Activated CD4-positive, alpha-beta T cell treated with anti-CD3 and anti-CD28 coated beads, Interleukin-2, amount 50 U/mL, for 24 hours (primary cell): ENCODE data around the gene GNG4.
"Not testable (repeated sequence)": the region's sequence is repeated elsewhere in the genome, so short reads cannot be mapped to it uniquely, and the experiment has no call there.

Source experiments
- DNase-seq, 2 donors: peaks; one replicate each; pipeline ENCODE4 v3.0.0-alpha.2; 2020; ENCODE audit warnings: low read depth in 1 of 2, low spot score in 1 of 2

The GNG4 gene

GRCh38 chr1:235586992-235587391 is 62.6 kb downstream of the GNG4 start:
- DNase-seq = no peak

DNA sequence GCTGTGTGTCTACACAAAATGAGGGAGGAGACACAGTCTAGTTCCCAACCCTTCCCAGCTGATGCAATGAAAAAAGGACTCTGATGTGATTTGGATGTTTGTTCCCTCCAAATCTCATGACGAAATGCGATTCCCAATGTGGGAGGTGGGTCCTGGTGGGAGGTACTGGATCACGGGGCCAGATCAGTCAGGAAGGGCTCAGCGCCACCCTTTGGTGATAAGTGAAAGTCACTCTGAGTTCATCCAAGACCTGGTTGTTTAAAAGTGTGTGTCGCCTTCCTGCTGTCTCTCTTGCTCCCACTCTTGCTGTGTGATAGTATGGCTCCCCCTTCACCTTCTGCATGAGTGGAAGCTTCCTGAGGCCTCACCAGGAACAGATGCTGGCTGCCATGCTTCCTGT is 63.2 kb downstream of the GNG4 start:
- no peak for DNase-seq

- DNase-seq = no peak
Measured at GRCh38 chr1:235584973-235585372, 64.6 kb downstream of the GNG4 start.

GRCh38 chr1:235583511-235584001 is 66.0 kb downstream of the GNG4 start:
- no peak for DNase-seq

DNA sequence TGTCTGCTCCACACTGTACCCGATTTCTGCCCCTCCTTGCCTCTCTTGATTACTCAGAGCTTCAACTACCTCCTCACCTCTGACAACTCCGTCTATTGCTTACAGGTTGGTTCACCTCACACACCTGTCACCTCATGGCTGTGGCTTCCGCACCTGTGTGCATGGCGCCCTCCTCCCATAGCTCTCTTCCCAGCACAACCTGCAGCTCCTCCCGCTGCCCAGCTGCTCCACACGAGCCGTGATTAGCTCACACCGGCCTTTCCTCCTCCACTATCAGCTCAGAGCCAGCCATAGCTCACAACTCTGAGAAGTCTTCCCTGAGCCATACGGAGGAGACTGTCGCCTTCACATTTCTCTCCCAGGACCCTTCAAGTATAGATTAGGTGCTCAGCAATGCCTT is 67.5 kb downstream of the GNG4 start:
- DNase-seq = no peak

GRCh38 chr1:235579891-235580290 is 69.7 kb downstream of the GNG4 start:
- no peak for DNase-seq

DNA sequence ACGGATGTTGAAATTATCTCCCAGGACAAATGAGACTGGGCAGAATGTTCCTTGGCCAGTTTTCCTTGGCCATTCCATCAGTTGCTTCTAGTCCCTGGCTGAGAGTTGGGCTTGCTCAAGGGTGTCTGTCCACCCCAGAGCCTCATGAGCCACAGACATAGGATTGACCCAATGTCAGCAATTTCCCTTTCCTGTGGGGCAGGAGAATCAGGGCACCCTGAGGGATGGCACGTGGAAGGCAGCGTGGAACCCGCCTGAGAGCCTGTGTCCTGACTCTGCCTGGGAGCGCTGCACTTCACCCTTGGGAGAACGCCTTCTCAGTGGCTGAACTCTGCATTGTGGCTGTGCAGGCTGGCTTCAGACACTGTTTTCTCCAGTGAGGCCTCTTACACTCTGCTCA is 74.0 kb downstream of the GNG4 start:
- DNase-seq = no peak

DNA sequence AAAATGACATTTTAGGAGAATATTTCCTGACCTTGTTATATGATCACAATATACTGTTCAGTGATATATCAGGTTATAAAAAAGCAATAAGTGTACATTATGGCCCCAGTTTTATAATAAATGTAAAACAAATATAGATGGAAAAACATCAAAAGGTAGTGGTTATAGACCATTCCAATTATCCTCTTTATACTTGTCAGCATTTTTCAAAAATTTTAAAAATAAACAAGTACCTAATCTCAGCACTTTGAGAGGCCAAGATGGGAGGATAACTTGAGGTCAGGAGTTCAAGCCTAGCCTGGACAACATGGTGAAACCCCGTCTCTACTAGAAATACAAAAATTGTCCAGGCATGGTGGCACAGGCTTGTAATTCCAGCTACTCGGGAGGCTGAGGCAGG is 75.7 kb downstream of the GNG4 start:
- no peak for DNase-seq

DNA sequence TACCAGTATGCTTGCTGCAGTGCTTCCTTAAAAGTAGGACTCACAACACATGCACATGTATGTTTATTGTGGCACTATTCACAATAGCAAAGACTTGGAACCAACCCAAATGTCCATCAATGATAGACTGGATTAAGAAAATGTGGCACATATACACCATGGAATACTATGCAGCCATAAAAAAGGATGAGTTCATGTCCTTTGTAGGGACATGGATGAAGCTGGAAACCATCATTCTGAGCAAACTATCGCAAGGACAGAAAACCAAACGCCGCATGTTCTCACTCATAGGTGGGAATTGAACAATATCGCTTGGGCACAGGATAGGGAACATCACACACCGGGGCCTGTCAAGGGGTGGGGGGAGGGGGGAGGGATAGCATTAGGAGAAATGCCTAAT is 76.6 kb downstream of the GNG4 start:
- DNase-seq = not testable (repeated sequence)

DNA sequence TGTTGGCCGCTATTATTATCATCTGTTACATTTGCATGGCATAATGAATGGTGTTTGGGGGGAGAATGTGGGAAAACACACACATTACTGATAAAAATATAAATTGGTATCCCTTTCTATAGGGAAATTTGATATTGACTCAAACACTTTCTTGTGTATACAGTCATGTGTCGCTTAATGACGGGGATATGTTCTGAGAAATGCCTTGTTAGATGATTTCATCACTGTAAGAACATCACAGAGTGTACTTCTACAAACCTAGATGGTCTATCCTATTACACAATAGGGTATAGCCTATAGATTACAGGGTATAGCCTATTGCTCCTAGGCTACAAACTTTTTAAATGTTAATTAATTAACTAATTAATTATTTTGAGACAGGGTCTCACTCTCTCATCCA is 78.1 kb downstream of the GNG4 start:
- no peak for DNase-seq

GRCh38 chr1:235567812-235568503 is 81.6 kb downstream of the GNG4 start:
- no peak for DNase-seq

DNA sequence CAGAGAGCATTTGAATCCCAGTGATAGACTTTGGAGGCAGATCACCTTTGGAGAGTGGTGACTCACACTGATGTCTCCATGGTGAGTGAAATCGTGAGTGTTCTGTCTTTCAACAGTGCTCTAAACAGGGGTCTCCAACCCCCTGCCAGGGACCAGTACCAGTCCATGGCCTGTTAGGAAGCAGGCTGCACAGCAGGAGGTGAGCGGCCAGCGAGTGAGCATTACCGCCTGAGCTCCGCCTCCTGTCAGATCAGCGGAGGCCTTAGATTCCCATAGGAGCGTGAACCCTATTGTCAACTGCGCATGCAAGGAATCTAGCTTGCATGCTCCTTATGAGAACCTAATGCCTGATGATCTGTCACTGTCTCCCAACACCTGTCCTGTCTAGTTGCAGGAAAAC is 83.5 kb downstream of the GNG4 start:
- no peak for DNase-seq

DNA sequence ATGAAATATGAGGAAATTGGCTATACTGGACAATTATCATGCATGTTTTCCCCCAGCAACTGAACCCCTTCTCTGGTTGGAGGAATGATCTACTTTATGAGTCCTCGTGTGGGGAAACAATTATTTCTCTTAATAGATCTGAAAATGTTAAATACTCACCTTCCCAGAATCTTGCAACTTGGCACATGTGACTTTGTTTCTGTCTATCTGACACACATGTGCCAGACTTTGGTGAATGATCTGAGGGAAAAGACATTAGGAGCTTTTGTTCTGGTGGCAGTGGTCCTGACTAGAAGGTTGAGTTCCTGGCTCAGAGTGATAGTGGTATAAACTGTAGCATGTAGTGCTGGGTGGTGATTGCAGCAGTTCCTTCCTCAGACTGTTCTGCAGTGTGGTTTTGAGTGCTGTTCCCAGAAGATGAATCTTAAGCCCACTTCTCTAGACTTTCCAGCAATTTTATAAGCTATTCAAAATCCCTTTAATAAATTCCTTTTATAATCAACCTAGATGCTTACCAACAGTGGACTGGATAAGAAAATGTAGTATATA is 86.0 kb downstream of the GNG4 start:
- DNase-seq = no peak

DNA sequence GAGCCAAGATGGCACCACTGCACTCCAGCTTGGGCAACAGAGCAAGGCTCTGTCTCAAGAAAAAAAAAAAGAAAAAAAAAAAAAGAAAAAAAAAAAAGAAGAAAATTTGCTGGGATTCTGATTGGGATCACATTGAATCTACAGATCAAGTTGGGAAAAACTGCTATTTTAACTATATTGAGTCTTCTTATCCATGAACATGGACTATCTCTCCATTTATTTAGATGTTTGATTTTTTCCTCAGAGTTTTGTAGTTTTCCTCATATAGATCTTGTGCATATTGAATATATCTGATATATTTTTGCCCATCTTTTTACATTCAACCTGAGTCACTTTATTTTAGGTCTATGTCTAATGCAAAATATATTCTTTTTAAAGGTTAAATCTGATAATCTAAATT is 87.0 kb downstream of the GNG4 start:
- no peak for DNase-seq

DNA sequence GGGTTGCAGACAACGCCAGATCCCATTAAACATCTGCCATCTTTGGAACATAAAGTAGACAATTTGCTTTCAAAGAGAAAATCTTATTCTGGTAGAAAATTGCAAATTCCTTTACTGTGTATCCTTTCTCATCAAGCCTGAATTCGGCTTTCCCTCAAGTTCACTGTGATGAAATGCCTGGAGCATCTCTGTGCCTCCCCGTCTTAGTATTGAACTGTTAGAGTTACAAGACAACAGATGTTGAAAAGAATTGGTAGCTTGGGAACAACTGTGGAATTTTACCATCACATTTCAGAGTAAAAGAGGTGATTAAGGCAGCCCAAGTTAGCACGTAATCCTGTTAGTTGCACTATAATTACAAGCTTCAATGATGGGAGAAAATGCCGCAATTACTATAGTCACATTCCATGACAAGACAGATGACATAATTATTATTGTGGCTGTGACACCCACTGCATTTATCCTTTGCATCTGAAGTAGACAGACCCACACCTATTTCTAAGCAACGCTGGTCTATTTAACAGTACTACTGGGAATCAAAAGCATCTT is 90.9 kb downstream of the GNG4 start:
- no peak for DNase-seq

DNA sequence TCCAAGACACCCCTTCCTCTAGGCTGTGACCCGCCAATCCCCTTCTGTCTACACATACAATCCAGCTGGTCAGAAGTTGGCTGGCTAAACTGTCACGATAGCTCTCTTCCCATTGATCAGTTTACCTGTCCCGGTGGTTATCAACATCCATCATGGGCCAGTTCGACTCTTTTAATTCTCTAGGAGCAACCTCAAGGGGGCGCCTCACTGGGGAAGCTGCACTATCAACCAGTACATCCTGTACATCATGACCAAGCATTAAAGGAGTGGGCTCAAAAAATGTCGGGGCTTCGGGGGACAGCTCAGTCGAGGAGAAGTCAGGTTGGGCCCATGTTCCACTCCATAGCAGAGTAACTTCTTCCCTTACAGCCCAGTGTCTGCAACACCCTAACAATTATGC is 92.1 kb downstream of the GNG4 start:
- DNase-seq = no peak

GRCh38 chr1:235556807-235557206 is 92.8 kb downstream of the GNG4 start:
- DNase-seq = no peak

DNA sequence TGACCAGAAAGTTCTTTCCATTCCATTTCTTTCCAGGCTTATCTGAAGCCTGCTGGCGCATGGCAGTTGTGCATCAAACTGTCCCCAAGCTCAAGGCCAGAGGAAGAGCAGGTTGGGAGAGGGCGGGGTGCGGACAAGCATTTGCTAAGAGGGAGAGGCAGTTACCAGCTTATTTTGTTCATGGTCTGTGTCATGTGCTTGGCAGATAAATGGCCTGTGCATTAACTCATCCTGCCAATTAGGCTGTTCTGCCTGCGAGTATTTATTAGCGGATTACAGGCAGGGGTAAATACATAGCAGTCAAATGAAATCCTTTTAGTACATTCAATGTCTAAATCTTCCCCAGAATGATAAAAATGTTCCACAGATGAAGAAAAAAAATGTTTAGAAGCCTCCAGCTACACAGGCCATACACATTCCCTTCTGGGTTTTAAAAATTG is 96.5 kb downstream of the GNG4 start:
- no peak for DNase-seq

GRCh38 chr1:235552146-235552716 is 97.4 kb downstream of the GNG4 start:
- no peak for DNase-seq

- DNase-seq = no peak
Measured at GRCh38 chr1:235549351-235550139, 100.0 kb downstream of the GNG4 start.

GRCh38 chr1:235546369-235547155 is 103.0 kb downstream of the GNG4 start:
- DNase-seq = not testable (repeated sequence)
